Mucosa of descending colon (tissue), 3 donors: ENCODE data around the gene KRT37. TPM values are rescaled to one million over a fixed set of nuclear protein-coding genes. Genes with fewer than 3 reads are reported as not detected.

Experiments
- ATAC-seq: fragments of 200-7000 bp; cut with Tn5 transposase; one replicate; pipeline ENCODE4 v1.9.1; 2020; ENCODE audit warnings: mild to moderate bottlenecking, moderate library complexity
- DNase-seq, 3 donors: peaks; one replicate each; pipeline ENCODE4 v3.0.0-alpha.2; 2020
- H3K36me3 ChIP-seq: fragments of 200-600 bp; one replicate; pipeline ENCODE4 v1.8.0; 2021; ENCODE audit warnings: low read depth, mild to moderate bottlenecking
- H3K4me1 ChIP-seq: fragments of 200-600 bp; one replicate; pipeline ENCODE4 v1.8.0; 2021; ENCODE audit warnings: low read depth, mild to moderate bottlenecking
- H3K4me3 ChIP-seq: fragments of 200-600 bp; one replicate; pipeline ENCODE4 v1.8.0; 2021; ENCODE audit warnings: mild to moderate bottlenecking
- H3K9me3 ChIP-seq: fragments of 200-600 bp; one replicate; pipeline ENCODE4 v1.8.0; 2021; ENCODE audit warnings: mild to moderate bottlenecking
- CTCF ChIP-seq: fragments of 200-600 bp; IDR thresholded peaks from one replicate; pipeline ENCODE4 v1.8.0; 2022; ENCODE audit warnings: antibody characterized with exemption, mild to moderate bottlenecking
- intact Hi-C, 2 donors: fragments of 100-400 bp; cut with DNase I in 1 of 2; cut with micrococcal nuclease in 1 of 2; formaldehyde crosslinking; loops; one replicate each; pipeline versions ENCODE4 v1.11.0 to v1.11.1; 2022; cut with DNase I, micrococcal nuclease
- total RNA-seq, 3 donors: library from RNA; stranded (reverse); fragmentation: NEBNext Ultra II Directional in 2 of 3; extraction: Animal tissue kit (Norgen Biotek cat#: 25700) in 2 of 3; gene quantifications; one replicate each; pipeline versions ENCODE4 v1.2.1 to v1.2.4, GENCODE V29; 2021 to 2023
- donor health status: DM: no; HTN: no; CAD: no; lungs with moderate emphysema.
- donor health status: DM: no; HTN: no; CAD: no.
- donor health status: DM: no; HTN: yes; CAD: no.

The KRT37 gene
- total RNA-seq, 3 donors from 2014 or later: not detected

GRCh38 chr17:41464173-41464572 lies 39.8 kb upstream of the KRT37 start:
- Histone ChIP-seq H3K4me1 (no peaks in the 10 kb centered on the region), H3K36me3 (no peaks in the 10 kb centered on the region), H3K9me3 (no peaks in the 10 kb centered on the region), H3K4me3 (no peak overlapping the region)
- TF ChIP-seq CTCF: no peak
- intact Hi-C loops: no loop called here
- no peak for ATAC-seq
- no peak for DNase-seq

GRCh38 chr17:41463746-41464145 lies 39.4 kb upstream of the KRT37 start:
- intact Hi-C loops: no loop called here
- no peak for ATAC-seq
- no peak for TF ChIP-seq CTCF

GRCh38 chr17:41462705-41463104 lies 38.3 kb upstream of the KRT37 start:
- intact Hi-C loops: no loop called here
- ATAC-seq: no peak

More at GRCh38 chr17:41463746-41464145, 39.4 kb upstream of the KRT37 start:
- Histone ChIP-seq H3K4me1 (no peaks in the 10 kb centered on the region), H3K36me3 (no peaks in the 10 kb centered on the region), H3K4me3 (no peak overlapping the region), H3K9me3 (no peaks in the 10 kb centered on the region)
- no peak for DNase-seq

GRCh38 chr17:41457676-41458075 lies 33.3 kb upstream of the KRT37 start:
- Histone ChIP-seq H3K4me1 (no peaks in the 10 kb centered on the region), H3K36me3 (no peaks in the 10 kb centered on the region), H3K4me3 (no peak overlapping the region), H3K9me3 (no peaks in the 10 kb centered on the region)
- intact Hi-C loops: no loop called here
- no peak for DNase-seq
- ATAC-seq: no peak
- no peak for TF ChIP-seq CTCF

More at GRCh38 chr17:41462705-41463104, 38.3 kb upstream of the KRT37 start:
- no peak for TF ChIP-seq CTCF
- H3K4me3 ChIP-seq: no peak overlapping the region
- H3K36me3 ChIP-seq: no peaks in the 10 kb centered on the region
- H3K4me1 ChIP-seq: no peaks in the 10 kb centered on the region
- no peak for DNase-seq
- H3K9me3 ChIP-seq: no peaks in the 10 kb centered on the region

- ATAC-seq (no peak), DNase-seq (no peak)
- Histone ChIP-seq H3K4me1 (no peaks in the 10 kb centered on the region), H3K9me3 (no peaks in the 10 kb centered on the region), H3K36me3 (no peaks in the 10 kb centered on the region), H3K4me3 (no peak overlapping the region)
- no peak for TF ChIP-seq CTCF
- intact Hi-C loops: no loop called here
Observed at GRCh38 chr17:41456204-41456603, 31.8 kb upstream of the KRT37 start.

- Histone ChIP-seq H3K4me1 (no peaks in the 10 kb centered on the region), H3K4me3 (no peak overlapping the region), H3K9me3 (no peaks in the 10 kb centered on the region), H3K36me3 (no peaks in the 10 kb centered on the region)
- ATAC-seq: no peak
- no peak for DNase-seq
- intact Hi-C loops: no loop called here
- no peak for TF ChIP-seq CTCF
Observed at GRCh38 chr17:41455236-41455635, 30.9 kb upstream of the KRT37 start.
